ENCODE results near the gene ZBTB4. TPM values are rescaled to one million over a fixed set of nuclear protein-coding genes. Genes with fewer than 3 reads are reported as not detected.

The ZBTB4 gene
- total RNA-seq, 1 experiment from 2014 or later = 17.7 TPM

DNA sequence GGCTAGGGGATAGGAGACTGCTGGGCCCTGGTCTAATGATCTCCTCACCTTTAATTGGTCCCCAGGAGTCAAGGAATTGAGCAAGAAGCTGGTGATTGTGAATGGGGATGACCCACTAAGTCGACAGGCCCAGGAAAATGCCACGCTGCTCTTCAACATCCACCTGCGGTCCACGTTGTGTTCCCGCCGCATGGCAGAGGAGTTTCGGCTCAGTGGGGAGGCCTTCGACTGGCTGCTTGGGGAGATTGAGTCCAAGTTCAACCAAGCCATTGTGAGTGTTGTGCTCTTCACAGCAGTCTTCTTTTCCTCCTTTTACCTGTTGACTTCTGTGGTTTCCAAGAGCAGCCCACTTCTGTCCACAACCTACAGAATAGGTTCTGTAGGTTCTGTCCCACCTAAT lies 24.1 kb upstream of the ZBTB4 start:
- ChIA-PET CTCF (no interaction called here), POLR2A (ENCODE audit: low non-redundant PET) (no interaction called here)
- Histone ChIP-seq H3K9me3 (ENCODE audit: low read depth, low read length, poor library complexity, severe bottlenecking) (no peaks in the 10 kb centered on the region), H3K27me3 (replicated peaks; ENCODE audit: insufficient read depth, low read depth, low read length, poor library complexity) (no peaks in the 10 kb centered on the region), H3K27ac (ENCODE audit: low read depth, low read length, poor library complexity, severe bottlenecking) (no peak overlapping the region), H3K36me3 (ENCODE audit: insufficient read depth, low read length, poor library complexity, severe bottlenecking) (peaks cover 94% of the 10 kb centered on the region), H3K4me1 (ENCODE audit: insufficient read depth, low read length, poor library complexity, severe bottlenecking) (no peaks in the 10 kb centered on the region), H3K4me3 (ENCODE audit: low read depth, low read length, poor library complexity, severe bottlenecking) (no peak overlapping the region)
- no peak for DNase-seq (ENCODE audit: low spot score)
- TF ChIP-seq, protein P1, sequence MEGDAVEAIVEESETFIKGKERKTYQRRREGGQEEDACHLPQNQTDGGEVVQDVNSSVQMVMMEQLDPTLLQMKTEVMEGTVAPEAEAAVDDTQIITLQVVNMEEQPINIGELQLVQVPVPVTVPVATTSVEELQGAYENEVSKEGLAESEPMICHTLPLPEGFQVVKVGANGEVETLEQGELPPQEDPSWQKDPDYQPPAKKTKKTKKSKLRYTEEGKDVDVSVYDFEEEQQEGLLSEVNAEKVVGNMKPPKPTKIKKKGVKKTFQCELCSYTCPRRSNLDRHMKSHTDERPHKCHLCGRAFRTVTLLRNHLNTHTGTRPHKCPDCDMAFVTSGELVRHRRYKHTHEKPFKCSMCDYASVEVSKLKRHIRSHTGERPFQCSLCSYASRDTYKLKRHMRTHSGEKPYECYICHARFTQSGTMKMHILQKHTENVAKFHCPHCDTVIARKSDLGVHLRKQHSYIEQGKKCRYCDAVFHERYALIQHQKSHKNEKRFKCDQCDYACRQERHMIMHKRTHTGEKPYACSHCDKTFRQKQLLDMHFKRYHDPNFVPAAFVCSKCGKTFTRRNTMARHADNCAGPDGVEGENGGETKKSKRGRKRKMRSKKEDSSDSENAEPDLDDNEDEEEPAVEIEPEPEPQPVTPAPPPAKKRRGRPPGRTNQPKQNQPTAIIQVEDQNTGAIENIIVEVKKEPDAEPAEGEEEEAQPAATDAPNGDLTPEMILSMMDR (conservative IDR thresholded peaks at IDR 0.05; ENCODE audit: low read depth, low read length) = no peak
- no peak for TF ChIP-seq EZH2 (IDR thresholded peaks at IDR 0.05; ENCODE audit: borderline replicate concordance, low read depth, low read length, poor library complexity, severe bottlenecking)
- BruUV-seq (replicated peaks) = no TSS peak
- intact Hi-C loops (cut with micrococcal nuclease; ENCODE audit: unreplicated experiment) = no loop called here

DNA sequence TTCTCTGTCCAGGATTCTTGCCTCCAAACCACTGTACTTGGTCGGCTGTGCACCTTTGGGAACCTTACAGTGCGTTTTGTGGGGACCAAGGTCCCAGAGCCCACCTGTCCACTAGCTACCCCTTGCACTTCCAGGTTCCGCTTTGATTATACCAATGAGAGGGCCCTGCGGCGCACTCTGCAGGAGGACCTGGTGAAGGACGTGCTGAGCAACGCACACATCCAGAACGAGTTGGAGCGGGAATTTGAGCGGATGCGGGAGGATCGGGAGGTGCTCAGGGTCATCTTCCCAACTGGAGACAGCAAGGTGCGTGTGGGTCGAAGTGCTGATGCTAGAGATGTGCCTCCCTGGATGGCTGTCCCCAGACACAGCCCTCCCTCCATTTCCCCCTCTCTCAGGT lies 23.6 kb upstream of the ZBTB4 start:
- Histone ChIP-seq H3K9me3 (ENCODE audit: low read depth, low read length, poor library complexity, severe bottlenecking) (no peaks in the 10 kb centered on the region), H3K4me1 (ENCODE audit: insufficient read depth, low read length, poor library complexity, severe bottlenecking) (no peaks in the 10 kb centered on the region), H3K27me3 (replicated peaks; ENCODE audit: insufficient read depth, low read depth, low read length, poor library complexity) (no peaks in the 10 kb centered on the region), H3K27ac (ENCODE audit: low read depth, low read length, poor library complexity, severe bottlenecking) (no peak overlapping the region), H3K36me3 (ENCODE audit: insufficient read depth, low read length, poor library complexity, severe bottlenecking) (peaks cover 94% of the 10 kb centered on the region), H3K4me3 (ENCODE audit: low read depth, low read length, poor library complexity, severe bottlenecking) (no peak overlapping the region)
- no TSS peak for BruUV-seq (replicated peaks)
- intact Hi-C loops (cut with micrococcal nuclease; ENCODE audit: unreplicated experiment) = no loop called here
- peak; percentile 27 for DNase-seq (ENCODE audit: low spot score)
- CTCF ChIA-PET = interaction anchor here (0.6 to 0.7 kb wide), 3 partner anchors 10 to 67 kb away, joined by 3 to 5 read pairs (median 4); no protein-coding TSS in a partner anchor
- no peak for TF ChIP-seq EZH2 (IDR thresholded peaks at IDR 0.05; ENCODE audit: borderline replicate concordance, low read depth, low read length, poor library complexity, severe bottlenecking)
- TF ChIP-seq, protein P1 (conservative IDR thresholded peaks at IDR 0.05; ENCODE audit: low read depth, low read length) = peak; percentile 43
- POLR2A ChIA-PET (ENCODE audit: low non-redundant PET) = interaction anchor here (0.7 kb wide), 1 partner anchor 184 kb away, joined by 3 read pairs; the partner anchor contains the start of gene TP53

DNA sequence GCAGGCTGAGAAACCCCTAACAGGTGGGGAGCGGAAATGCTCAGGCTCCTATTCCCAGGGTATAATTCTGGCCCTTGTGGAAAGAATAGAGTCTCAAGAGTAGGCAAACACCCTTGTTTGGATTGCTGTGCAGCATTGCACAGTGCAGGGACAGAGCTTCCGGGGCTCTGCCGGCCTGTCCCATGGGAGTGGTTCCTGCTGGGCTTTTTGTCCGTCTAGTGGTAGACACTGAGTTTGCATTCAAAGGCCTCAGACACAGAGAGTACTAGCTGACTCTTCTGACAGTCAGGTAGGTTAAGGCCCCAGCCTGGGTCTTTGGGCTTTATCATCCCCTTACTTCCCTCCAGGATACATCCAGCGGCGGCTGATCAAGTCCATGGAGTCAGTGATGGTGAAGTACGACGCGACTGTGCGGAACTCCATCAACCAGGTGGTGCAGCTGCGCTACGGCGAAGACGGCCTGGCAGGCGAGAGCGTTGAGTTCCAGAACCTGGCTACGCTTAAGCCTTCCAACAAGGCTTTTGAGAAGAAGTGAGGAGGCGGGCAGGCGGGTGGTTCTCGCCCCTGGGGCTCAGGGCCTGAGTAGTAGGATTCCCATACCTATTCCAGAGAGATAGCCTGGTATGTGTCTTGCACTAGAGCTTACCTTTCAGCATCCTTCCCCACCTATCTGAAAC lies 22.9 kb upstream of the ZBTB4 start:
- DNase-seq (ENCODE audit: low spot score) = peak; percentile 32
- ChIA-PET CTCF (interaction anchor here (0.6 to 0.7 kb wide), 3 partner anchors 10 to 66 kb away, joined by 3 to 5 read pairs (median 4); no protein-coding TSS in a partner anchor), POLR2A (ENCODE audit: low non-redundant PET) (interaction anchor here (0.7 kb wide), 1 partner anchor 185 kb away, joined by 3 read pairs; the partner anchor contains the start of gene TP53)
- H3K4me1 ChIP-seq (ENCODE audit: insufficient read depth, low read length, poor library complexity, severe bottlenecking) = no peaks in the 10 kb centered on the region
- no TSS peak for BruUV-seq (replicated peaks)
- H3K27ac ChIP-seq (ENCODE audit: low read depth, low read length, poor library complexity, severe bottlenecking) = no peak overlapping the region
- intact Hi-C loops (cut with micrococcal nuclease; ENCODE audit: unreplicated experiment) = no loop called here
- H3K27me3 ChIP-seq (replicated peaks; ENCODE audit: insufficient read depth, low read depth, low read length, poor library complexity) = no peaks in the 10 kb centered on the region
- H3K36me3 ChIP-seq (ENCODE audit: insufficient read depth, low read length, poor library complexity, severe bottlenecking) = peaks cover 96% of the 10 kb centered on the region
- no peak overlapping the region for H3K4me3 ChIP-seq (ENCODE audit: low read depth, low read length, poor library complexity, severe bottlenecking)
- no peak for TF ChIP-seq EZH2 (IDR thresholded peaks at IDR 0.05; ENCODE audit: borderline replicate concordance, low read depth, low read length, poor library complexity, severe bottlenecking)
- TF ChIP-seq, protein P1 (conservative IDR thresholded peaks at IDR 0.05; ENCODE audit: low read depth, low read length) = no peak
- H3K9me3 ChIP-seq (ENCODE audit: low read depth, low read length, poor library complexity, severe bottlenecking) = no peaks in the 10 kb centered on the region

Measured in A673 (cell line).